GM18511 (cell line): ENCODE data around the gene METTL17.
"Not testable (repeated sequence)": the region's sequence is repeated elsewhere in the genome, so short reads cannot be mapped to it uniquely, and the experiment has no call there.

Experiments used
- ATAC-seq: cut with Tn5 transposase; IDR thresholded peaks from one replicate; pipeline ENCODE4 v1.9.1; 2021; ENCODE audit warnings: mild to moderate bottlenecking, moderate library complexity; ENCODE audit not compliant: unreplicated experiment

The METTL17 gene

GRCh38 chr14:21023817-21024584 is 34.2 kb downstream of the METTL17 start:
- ATAC-seq = no peak

DNA sequence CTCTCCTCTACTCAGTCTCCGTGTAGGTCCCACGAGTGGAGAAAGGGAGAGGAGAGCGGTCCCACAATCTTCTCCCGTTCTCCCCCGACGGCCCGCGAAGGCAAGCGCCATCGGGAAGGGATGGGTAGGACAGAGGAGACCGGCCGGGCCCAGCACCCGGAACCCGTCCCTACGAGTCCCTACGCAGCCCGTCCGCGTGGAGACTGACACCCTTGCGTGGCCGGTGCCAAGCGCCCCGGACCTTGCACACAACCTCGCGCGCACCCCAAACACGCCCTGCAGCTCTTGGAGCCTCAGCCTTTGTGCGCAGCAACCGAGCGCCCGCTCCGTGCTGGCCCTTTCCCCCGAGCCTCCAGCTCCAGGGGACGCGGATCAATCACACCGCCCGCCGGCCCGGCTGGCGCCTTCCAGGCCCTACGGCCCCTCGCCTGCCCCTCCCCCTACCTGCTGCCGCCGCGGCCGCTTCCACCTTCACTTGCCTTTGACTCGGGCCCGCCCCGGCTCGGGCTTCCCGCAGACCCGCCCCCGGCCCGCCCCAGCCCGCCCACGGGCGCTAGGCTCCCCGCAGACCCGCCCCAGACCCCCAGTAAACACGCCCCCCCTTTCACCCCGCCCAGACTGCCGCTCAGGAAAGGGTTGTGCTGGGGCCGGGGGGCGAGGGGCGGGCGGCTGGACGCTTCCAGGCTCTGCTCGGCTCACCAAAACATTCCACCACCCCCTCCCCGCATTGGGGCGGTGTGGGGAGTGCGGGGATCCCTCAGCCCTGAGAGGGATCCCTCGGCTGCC is 35.0 kb downstream of the METTL17 start, which contains the start of gene NDRG2:
NDRG2 (minus strand) TSS at position 477 of the 786 bp plus-strand sequence. CDS start 1,746 bp downstream, outside the sequence.
- ATAC-seq = no peak

DNA sequence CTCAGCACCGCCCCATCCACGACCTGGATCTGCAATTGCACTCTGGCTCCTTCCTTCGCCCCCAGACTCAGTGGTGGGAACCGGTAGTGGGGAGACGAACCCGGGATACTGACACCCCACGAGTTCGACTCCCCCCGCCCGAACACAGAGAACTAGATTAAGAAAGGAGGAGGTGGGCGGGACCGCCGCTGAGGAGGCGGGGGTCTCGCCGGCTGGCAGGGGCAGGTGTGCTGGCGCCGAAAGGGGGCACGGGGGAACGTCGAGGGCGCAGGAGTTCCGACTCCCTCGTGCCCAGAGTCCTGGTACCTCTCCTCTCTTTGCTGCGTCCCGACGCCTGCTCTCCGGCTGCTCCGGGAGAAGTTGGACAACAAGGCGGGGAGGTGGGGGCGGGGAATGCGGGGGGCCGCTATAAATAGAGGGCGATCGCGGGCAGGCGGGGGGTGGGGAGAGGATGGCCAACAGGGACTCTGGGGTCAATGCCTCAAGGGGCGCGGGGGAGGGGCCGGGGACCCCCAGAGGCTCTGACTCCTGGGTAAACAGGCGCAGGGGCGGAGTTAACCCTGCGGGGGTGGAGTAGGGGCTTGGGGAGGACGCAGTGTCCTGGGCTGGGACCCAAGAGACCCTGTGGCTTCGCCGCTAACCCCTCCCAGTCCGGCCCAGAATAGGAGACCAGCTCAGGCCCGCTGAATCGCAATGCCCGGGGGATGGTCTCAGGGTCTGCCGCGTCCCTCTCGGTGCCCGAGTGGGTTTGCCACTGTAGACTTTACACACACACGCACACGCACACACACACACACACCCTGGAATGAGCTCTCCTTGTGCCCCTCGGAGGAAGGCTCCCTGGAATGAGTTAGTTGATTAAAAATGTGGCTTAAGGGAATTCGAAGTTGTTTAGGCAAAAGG is 35.8 kb downstream of the METTL17 start:
- no peak for ATAC-seq

DNA sequence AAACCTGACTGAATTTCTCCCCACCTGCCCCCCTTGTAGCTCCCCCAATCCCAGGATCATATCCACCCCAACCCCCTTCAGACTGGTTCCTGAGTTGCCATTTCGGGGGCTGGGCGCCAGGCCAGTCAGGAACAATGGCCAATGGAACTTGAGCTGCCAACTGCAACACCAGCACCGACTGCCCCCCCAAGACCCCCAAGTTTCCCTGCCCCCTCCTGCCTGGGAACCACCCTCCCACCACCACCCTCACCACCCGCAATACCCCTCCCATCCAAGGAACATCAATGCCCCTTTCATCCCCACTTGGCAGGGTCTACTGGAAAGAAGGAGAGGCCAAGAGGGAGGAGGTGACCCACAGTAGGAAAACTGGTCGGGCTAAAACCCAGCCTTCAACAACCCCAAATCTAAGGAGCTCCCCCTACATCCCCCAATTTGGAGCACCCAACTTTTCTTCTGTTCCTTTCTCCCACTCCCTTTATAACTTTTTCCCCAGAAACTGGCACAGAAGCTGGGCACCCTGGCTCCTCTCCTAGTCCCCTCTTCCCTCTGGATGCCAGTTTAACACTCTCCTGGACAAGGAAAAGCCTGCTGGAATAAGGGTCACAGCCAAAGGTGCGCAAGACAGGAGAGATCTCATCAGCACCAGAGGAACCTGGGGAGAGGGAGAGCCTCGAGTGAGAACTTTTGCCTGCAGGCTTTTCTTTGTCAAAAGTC is 36.7 kb downstream of the METTL17 start:
- ATAC-seq = no peak

- ATAC-seq = no peak
These were observed 37.2 kb downstream of the METTL17 start for GRCh38 chr14:21026988-21027315.

GRCh38 chr14:21029917-21030316 is 40.1 kb downstream of the METTL17 start, which contains the start of gene TPPP2:
Gene TPPP2 (plus strand): TSS chr14:21030217. CDS start chr14:21030582, 365 bp downstream.
- no peak for ATAC-seq

GRCh38 chr14:21030531-21030930 is 40.8 kb downstream of the METTL17 start:
- no peak for ATAC-seq

- ATAC-seq = no peak
These were observed 42.7 kb downstream of the METTL17 start for GRCh38 chr14:21032326-21033132.

- no peak for ATAC-seq
These were observed 43.4 kb downstream of the METTL17 start for GRCh38 chr14:21033133-21033698.

- no peak for ATAC-seq
These were observed 44.9 kb downstream of the METTL17 start, which contains the start of gene RNASE13 for GRCh38 chr14:21034707-21035106. Gene RNASE13 (minus strand): TSS chr14:21034807. CDS start chr14:21034288, 519 bp downstream.

GRCh38 chr14:21036751-21037150 is 47.0 kb downstream of the METTL17 start:
- ATAC-seq = no peak

GRCh38 chr14:21037156-21037555 is 47.4 kb downstream of the METTL17 start:
- ATAC-seq = no peak

- no peak for ATAC-seq
These were observed 49.0 kb downstream of the METTL17 start for GRCh38 chr14:21038441-21039422.

- peak; percentile 51 for ATAC-seq
These were observed 50.0 kb downstream of the METTL17 start for GRCh38 chr14:21039585-21040369.

- no peak for ATAC-seq
These were observed 50.7 kb downstream of the METTL17 start for GRCh38 chr14:21040370-21040925.

DNA sequence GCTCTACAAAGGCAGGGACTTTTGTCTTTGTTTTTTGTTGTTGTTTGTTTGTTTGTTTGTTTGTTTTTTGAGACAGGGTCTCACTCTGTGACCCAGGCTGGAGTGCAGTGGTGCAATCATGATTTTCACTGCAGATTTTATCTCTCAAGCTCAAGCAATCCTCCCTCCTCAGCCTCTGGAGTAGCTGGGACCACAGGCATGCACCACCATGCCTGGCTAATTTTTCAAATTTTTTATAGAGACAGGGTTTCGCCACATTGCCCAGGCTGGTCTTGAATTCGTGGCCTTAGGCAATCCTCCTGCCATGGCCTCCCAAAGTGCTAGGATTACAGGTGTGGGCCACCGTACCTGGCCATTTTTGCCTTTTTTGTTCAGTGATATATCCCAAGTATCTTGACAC is 51.2 kb downstream of the METTL17 start:
- ATAC-seq = not testable (repeated sequence)
